ENCODE results near the gene SOX18. TPM values are rescaled to one million over a fixed set of nuclear protein-coding genes. Genes with fewer than 3 reads are reported as not detected.

Gene SOX18
- total RNA-seq, 2 donors from 2014 or later = 8.9 to 9.1 TPM

- ATAC-seq (no peak), DNase-seq (no peak)
- intact Hi-C loops (cut with DNase I, micrococcal nuclease) = no loop called here
These were observed 32.8 kb upstream of the SOX18 start for GRCh38 chr20:64082126-64082731.

GRCh38 chr20:64081624-64081964 is 32.2 kb upstream of the SOX18 start:
- no peak for DNase-seq
- ATAC-seq = no peak
- intact Hi-C loops (cut with DNase I, micrococcal nuclease) = no loop called here

GRCh38 chr20:64080813-64081623 is 31.6 kb upstream of the SOX18 start:
- ATAC-seq (no peak), DNase-seq (no peak)
- intact Hi-C loops (cut with DNase I, micrococcal nuclease) = no loop called here

- DNase-seq (no peak), ATAC-seq (no peak)
- intact Hi-C loops (cut with DNase I, micrococcal nuclease) = no loop called here
These were observed 30.8 kb upstream of the SOX18 start, which contains the start of gene OPRL1 for GRCh38 chr20:64080013-64080812. Gene OPRL1, plus strand, starts transcription at chr20:64080082. Its CDS starts 12,639 bp downstream, at chr20:64092721.

GRCh38 chr20:64079273-64080012 is 30.0 kb upstream of the SOX18 start, which contains the start of gene RGS19:
Gene RGS19, minus strand, starts transcription at chr20:64079518. Its CDS starts 2,632 bp downstream, at chr20:64076886.
- intact Hi-C loops (cut with DNase I, micrococcal nuclease) = no loop called here
- DNase-seq (peak; percentile 59 to 77), ATAC-seq (peak; percentile 59)

GRCh38 chr20:64078934-64079272 is 29.5 kb upstream of the SOX18 start:
- DNase-seq (no peak), ATAC-seq (no peak)
- intact Hi-C loops (cut with DNase I, micrococcal nuclease) = no loop called here

GRCh38 chr20:64077876-64078551 is 28.6 kb upstream of the SOX18 start:
- DNase-seq (peak; percentile 62 to 66), ATAC-seq (no peak)
- intact Hi-C loops (cut with DNase I, micrococcal nuclease) = no loop called here

GRCh38 chr20:64077541-64077875 is 28.1 kb upstream of the SOX18 start:
- no peak for ATAC-seq
- DNase-seq = no peak
- intact Hi-C loops (cut with DNase I, micrococcal nuclease) = no loop called here

- intact Hi-C loops (cut with DNase I, micrococcal nuclease) = no loop called here
- ATAC-seq = peak; percentile 6
- DNase-seq = peak in 1 of 2 donors; percentile 52
These were observed 27.7 kb upstream of the SOX18 start for GRCh38 chr20:64077094-64077493.

GRCh38 chr20:64076061-64076997 is 26.9 kb upstream of the SOX18 start:
- intact Hi-C loops (cut with DNase I, micrococcal nuclease) = no loop called here
- ATAC-seq (no peak), DNase-seq (no peak)

GRCh38 chr20:64075556-64075955 is 26.1 kb upstream of the SOX18 start:
- intact Hi-C loops (cut with DNase I, micrococcal nuclease) = no loop called here
- ATAC-seq (no peak), DNase-seq (no peak)

- DNase-seq (no peak), ATAC-seq (no peak)
- intact Hi-C loops (cut with DNase I, micrococcal nuclease) = no loop called here
These were observed 25.5 kb upstream of the SOX18 start for GRCh38 chr20:64074963-64075362.

GRCh38 chr20:64074184-64074789 is 24.8 kb upstream of the SOX18 start:
- DNase-seq (no peak), ATAC-seq (no peak)
- intact Hi-C loops (cut with DNase I, micrococcal nuclease) = no loop called here

GRCh38 chr20:64073476-64074183 is 24.2 kb upstream of the SOX18 start:
- intact Hi-C loops (cut with DNase I, micrococcal nuclease) = no loop called here
- no peak for DNase-seq
- ATAC-seq = no peak

- intact Hi-C loops (cut with DNase I, micrococcal nuclease) = no loop called here
- no peak for ATAC-seq
- DNase-seq = no peak
These were observed 23.1 kb upstream of the SOX18 start for GRCh38 chr20:64072498-64073063.

All from left colon (tissue), 2 donors.